Measurements from ENCODE around the gene TC2N.

Gene TC2N

DNA sequence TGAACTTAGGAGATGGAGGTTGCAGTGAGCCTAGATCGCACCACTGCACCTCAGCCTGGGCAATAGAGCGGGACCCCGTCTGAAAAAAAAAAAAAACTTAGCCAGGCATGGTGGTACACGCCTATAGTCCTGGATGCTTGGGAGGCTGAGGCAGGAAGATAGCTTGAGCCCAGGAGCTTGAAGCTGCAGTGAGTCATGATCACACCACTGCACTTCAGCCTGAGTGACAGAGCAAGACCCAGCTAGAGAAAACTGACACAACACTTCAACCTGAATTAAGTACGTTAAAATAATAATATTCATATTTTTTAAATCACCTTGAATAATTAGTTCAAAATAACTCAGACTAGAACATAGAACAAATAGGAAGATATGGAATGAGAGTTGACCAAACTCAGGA, 129.7 kb downstream of the TC2N start:
- Histone ChIP-seq H3K27ac (no peak overlapping the region), H3K36me3 (no peaks in the 10 kb centered on the region), H3K4me3 (ENCODE audit: low read depth in 1 of 2, low read length in 1 of 2) (no peak overlapping the region), H3K27me3 (no peaks in the 10 kb centered on the region), H3K4me1 (ENCODE audit: control insufficient read depth in 1 of 2, insufficient read depth in 1 of 2, low read depth in 1 of 2, low read length in 1 of 2) (no peaks in the 10 kb centered on the region), H3K9me3 (no peaks in the 10 kb centered on the region)
- TF ChIP-seq, protein P1, sequence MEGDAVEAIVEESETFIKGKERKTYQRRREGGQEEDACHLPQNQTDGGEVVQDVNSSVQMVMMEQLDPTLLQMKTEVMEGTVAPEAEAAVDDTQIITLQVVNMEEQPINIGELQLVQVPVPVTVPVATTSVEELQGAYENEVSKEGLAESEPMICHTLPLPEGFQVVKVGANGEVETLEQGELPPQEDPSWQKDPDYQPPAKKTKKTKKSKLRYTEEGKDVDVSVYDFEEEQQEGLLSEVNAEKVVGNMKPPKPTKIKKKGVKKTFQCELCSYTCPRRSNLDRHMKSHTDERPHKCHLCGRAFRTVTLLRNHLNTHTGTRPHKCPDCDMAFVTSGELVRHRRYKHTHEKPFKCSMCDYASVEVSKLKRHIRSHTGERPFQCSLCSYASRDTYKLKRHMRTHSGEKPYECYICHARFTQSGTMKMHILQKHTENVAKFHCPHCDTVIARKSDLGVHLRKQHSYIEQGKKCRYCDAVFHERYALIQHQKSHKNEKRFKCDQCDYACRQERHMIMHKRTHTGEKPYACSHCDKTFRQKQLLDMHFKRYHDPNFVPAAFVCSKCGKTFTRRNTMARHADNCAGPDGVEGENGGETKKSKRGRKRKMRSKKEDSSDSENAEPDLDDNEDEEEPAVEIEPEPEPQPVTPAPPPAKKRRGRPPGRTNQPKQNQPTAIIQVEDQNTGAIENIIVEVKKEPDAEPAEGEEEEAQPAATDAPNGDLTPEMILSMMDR (IDR thresholded peaks at IDR 0.05), result no peak

DNA sequence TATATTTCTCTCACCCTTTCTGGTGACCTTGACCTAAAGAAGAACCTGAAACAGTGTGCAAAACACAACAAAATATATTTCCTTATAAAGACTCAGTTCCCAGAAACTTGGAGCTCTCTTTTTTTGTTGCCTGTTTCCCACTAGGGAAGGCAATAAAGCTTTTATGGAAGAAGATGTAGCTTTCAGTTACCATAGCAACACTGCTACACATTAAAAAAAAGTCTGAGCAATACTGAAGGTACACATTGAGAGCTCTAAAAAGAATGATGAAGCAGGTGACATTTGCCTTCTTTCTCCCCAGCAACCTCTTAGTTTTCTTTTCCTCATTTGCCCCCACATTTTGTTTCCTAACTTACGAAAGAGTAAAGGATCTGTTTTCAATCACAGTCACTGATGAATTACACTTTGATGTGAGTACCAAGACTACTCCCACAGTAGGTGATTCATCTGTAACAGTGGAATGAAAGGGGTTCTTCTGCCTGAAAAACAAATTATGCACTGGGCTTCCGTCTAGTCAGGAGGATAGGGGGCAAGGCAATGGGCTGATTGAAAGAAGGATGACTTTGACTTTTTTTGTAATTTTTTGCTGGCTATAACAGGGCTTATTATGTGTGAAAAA, 134.4 kb downstream of the TC2N start:
- no peaks in the 10 kb centered on the region for H3K4me1 ChIP-seq (ENCODE audit: control insufficient read depth in 1 of 2, insufficient read depth in 1 of 2, low read depth in 1 of 2, low read length in 1 of 2)

DNA sequence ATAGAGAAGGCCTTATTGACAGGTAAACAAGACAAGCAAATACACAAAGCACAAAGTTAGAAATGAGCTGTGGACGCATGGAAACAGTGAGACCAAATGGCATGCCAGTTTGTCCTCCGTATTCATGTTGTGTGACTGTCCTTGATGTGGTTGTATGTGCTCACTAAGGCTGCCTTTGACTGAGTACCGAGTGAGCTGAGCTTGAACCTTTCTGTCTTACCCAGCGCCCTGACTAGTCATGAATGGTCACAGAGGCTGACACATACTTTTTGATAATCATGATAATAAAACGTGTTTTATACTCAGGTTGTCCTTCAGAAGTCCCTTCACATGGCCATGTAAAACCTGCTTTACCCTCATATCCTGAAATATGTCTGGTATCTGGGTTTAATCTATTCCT, 134.9 kb downstream of the TC2N start:
- H3K27ac ChIP-seq, result no peak overlapping the region
- no peaks in the 10 kb centered on the region for H3K9me3 ChIP-seq
- TF ChIP-seq, protein P1 (IDR thresholded peaks at IDR 0.05), result no peak
- no peak overlapping the region for H3K4me3 ChIP-seq (ENCODE audit: low read depth in 1 of 2, low read length in 1 of 2)
- H3K4me1 ChIP-seq (ENCODE audit: control insufficient read depth in 1 of 2, insufficient read depth in 1 of 2, low read depth in 1 of 2, low read length in 1 of 2), result no peaks in the 10 kb centered on the region
- no peaks in the 10 kb centered on the region for H3K36me3 ChIP-seq
- no peaks in the 10 kb centered on the region for H3K27me3 ChIP-seq

More for the DNA sequence above, 134.4 kb downstream of the TC2N start:
- no peak overlapping the region for H3K4me3 ChIP-seq (ENCODE audit: low read depth in 1 of 2, low read length in 1 of 2)
- H3K36me3 ChIP-seq, result no peaks in the 10 kb centered on the region
- no peaks in the 10 kb centered on the region for H3K9me3 ChIP-seq
- H3K27me3 ChIP-seq, result no peaks in the 10 kb centered on the region
- TF ChIP-seq, protein P1 (IDR thresholded peaks at IDR 0.05), result no peak
- H3K27ac ChIP-seq, result no peak overlapping the region

DNA sequence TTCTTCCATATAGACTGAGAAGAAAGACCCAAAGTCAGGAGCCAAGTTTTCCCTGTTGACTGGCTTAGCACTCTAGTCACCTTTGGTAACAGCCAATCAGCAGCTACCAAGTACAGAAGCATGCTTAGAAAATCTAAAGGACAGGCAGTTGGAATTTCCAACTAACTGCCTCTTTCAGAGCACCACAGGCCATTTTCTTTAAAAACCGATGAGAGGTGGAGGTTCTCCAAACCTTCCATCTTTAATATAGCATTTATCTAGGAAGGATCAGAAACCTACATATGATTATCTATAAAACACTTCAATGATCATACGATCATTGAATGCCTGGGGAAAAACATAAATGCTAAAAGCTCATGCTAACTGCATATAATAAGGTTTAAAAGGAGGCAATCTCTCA, 135.3 kb downstream of the TC2N start, which contains the start of gene CATSPERB:
CATSPERB (minus strand) TSS at position 101 of the 400 bp plus-strand sequence. CDS start 2,607 bp downstream, outside the sequence.
- H3K27ac ChIP-seq, result no peak within 1 kb of the TSS
- H3K36me3 ChIP-seq, result no peaks in the 10 kb centered on the region
- H3K9me3 ChIP-seq, result no peaks in the 10 kb centered on the region
- TF ChIP-seq, protein P1 (IDR thresholded peaks at IDR 0.05), result no peak
- no peak within 1 kb of the TSS for H3K4me3 ChIP-seq (ENCODE audit: low read depth in 1 of 2, low read length in 1 of 2)
- H3K27me3 ChIP-seq, result no peaks in the 10 kb centered on the region
- H3K4me1 ChIP-seq (ENCODE audit: control insufficient read depth in 1 of 2, insufficient read depth in 1 of 2, low read depth in 1 of 2, low read length in 1 of 2), result no peaks in the 10 kb centered on the region

DNA sequence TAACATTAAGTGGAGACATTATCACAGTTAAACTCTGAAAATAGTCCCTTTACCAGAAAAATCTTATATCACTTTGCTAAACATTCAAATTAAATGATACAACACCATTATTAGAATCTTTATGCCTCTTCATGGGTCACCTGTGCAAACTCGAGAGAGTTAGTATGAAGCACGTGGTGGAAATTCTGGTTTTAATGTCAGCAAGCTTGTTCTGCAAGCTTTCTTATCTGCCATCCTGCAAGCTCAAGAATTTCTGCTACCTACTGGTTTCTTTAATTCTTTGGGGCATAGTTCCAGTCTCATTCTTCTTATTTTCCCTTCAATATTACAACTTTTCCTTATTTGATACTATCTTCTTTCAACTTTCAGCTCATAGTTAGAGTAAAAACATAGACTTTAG, 136.3 kb downstream of the TC2N start:
- Histone ChIP-seq H3K4me1 (ENCODE audit: control insufficient read depth in 1 of 2, insufficient read depth in 1 of 2, low read depth in 1 of 2, low read length in 1 of 2) (no peaks in the 10 kb centered on the region), H3K36me3 (no peaks in the 10 kb centered on the region), H3K27ac (no peak overlapping the region), H3K9me3 (no peaks in the 10 kb centered on the region), H3K4me3 (ENCODE audit: low read depth in 1 of 2, low read length in 1 of 2) (no peak overlapping the region), H3K27me3 (no peaks in the 10 kb centered on the region)
- TF ChIP-seq, protein P1 (IDR thresholded peaks at IDR 0.05), result no peak
